ENCODE data around the gene LIN54. TPM values are rescaled to one million over a fixed set of nuclear protein-coding genes. Genes with fewer than 3 reads are reported as not detected.

The LIN54 gene
- total and polyA plus RNA-seq, 2 of the 4 experiments (the other 2 are of a cell fraction) = 5.3 to 26.9 TPM

DNA sequence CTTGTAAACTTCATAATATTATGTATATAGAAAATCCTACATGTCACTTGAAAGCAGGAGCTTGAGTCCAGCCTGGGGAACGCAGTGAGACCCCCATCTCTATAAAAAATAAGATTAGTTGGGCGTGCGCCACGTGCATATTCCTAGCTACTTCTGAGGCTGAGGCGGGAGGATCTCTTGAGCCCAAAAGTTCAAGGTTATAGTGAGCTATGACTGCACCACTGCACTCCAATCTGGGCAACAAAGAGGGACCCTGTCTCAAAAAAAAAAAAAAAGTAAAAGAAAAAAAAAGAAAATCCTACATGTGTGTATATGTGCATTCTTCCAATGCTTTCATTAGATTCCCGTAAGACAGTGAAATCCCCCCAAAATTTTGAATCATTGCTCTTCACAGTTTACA, 121.3 kb downstream of the LIN54 start:
- ChIA-PET POLR2A (ENCODE audit: unreplicated experiment) (no interaction called here), CTCF (interaction anchor here (0.6 to 1.5 kb wide), 4 partner anchors 8 to 37 kb away, joined by 3 to 4 read pairs (median 3); no protein-coding TSS in a partner anchor)
- dilution Hi-C loops (cut with HindIII; ENCODE audit: low sequenced_read_pairs, unreplicated experiment) (no loop called here), in situ Hi-C loops (cut with MboI; ENCODE audit: low sequenced_read_pairs) (no loop called here), intact Hi-C loops (cut with micrococcal nuclease) (no loop called here)
- Histone ChIP-seq H3K9ac (ENCODE audit: low read depth, low read length) (0 out of 2 replicates have a peak overlapping the region, but pooled peaks have one; percentile 2), H3K4me2 (ENCODE audit: low read depth, low read length) (peak overlapping the region; percentile 62), H2BK5ac (ENCODE audit: low read depth, low read length, poor library complexity, severe bottlenecking) (no peak overlapping the region), H3K9me3 (ENCODE audit: control insufficient read depth, insufficient read depth, low read length) (no peaks in the 10 kb centered on the region), H2BK20ac (ENCODE audit: low read depth, low read length) (no peak overlapping the region), H3K27me3 (ENCODE audit: control insufficient read depth, insufficient read depth, low read length) (no peaks in the 10 kb centered on the region), H3K4me1 (ENCODE audit: control insufficient read depth, insufficient read depth, low read length) (no peaks in the 10 kb centered on the region), H2AK9ac (replicated peaks; ENCODE audit: low read depth, low read length, poor library complexity) (no peak overlapping the region), H3K36me3 (ENCODE audit: control insufficient read depth, insufficient read depth, low read length) (peaks cover 10% of the 10 kb centered on the region), H3K4ac (ENCODE audit: low read depth, low read length) (no peak overlapping the region), H3K14ac (replicated peaks; ENCODE audit: low read depth, low read length) (no peak overlapping the region), H3K9me1 (ENCODE audit: insufficient read depth, low read length) (peaks cover 3% of the 10 kb centered on the region; the same call in 1 of the 2 replicates), H3K18ac (ENCODE audit: low read depth, low read length) (no peak overlapping the region), H3K23ac (ENCODE audit: low read depth, low read length) (no peak overlapping the region), H2BK120ac (ENCODE audit: low read depth, low read length) (no peak overlapping the region), H3K4me3 (ENCODE audit: insufficient read depth, low read depth, low read length) (peak overlapping the region; percentile 94), H2BK15ac (ENCODE audit: low read depth, low read length) (no peak overlapping the region), H3K79me1 (ENCODE audit: low read depth in 1 of 2, low read length in 2 of 2) (peaks cover 10 to 29% of the 10 kb centered on the region in 2 experiments; a peak in 2 of 4 replicates), H2AFZ (replicated peaks; ENCODE audit: low read length, poor library complexity) (no peak overlapping the region), H3K56ac (ENCODE audit: extremely low read depth, insufficient read depth, low read length) (no peak overlapping the region), H4K91ac (ENCODE audit: insufficient read depth, low read depth, low read length) (no peak overlapping the region), H4K20me1 (ENCODE audit: insufficient read depth, low read length) (peaks cover 43% of the 10 kb centered on the region), H3K27ac (ENCODE audit: insufficient read depth, low read length) (no peak overlapping the region), H4K8ac (ENCODE audit: low read depth in 2 of 2, low read length in 2 of 2) (no peak overlapping the region), H4K5ac (ENCODE audit: low read depth, low read length) (no peak overlapping the region), H2AK5ac (ENCODE audit: low read depth, low read length) (no peak overlapping the region)
- ATAC-seq (ENCODE audit: low read depth) (no peak), DNase-seq (no peak)
- TF ChIP-seq, protein P1, sequence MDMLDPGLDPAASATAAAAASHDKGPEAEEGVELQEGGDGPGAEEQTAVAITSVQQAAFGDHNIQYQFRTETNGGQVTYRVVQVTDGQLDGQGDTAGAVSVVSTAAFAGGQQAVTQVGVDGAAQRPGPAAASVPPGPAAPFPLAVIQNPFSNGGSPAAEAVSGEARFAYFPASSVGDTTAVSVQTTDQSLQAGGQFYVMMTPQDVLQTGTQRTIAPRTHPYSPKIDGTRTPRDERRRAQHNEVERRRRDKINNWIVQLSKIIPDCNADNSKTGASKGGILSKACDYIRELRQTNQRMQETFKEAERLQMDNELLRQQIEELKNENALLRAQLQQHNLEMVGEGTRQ (IDR thresholded peaks at IDR 0.05; ENCODE audit: low read depth, low read length) = no peak
- TF ChIP-seq BHLHE40 (IDR thresholded peaks at IDR 0.05; ENCODE audit: low read depth, low read length) (no peak), RCOR1 (IDR thresholded peaks at IDR 0.05; ENCODE audit: insufficient replicate concordance, low read length) (no peak), SMC3 (IDR thresholded peaks at IDR 0.05; ENCODE audit: low read depth, low read length) (no peak), NFE2L2 (IDR thresholded peaks at IDR 0.05; ENCODE audit: low read depth, low read length) (no peak), MAFK (IDR thresholded peaks at IDR 0.05; ENCODE audit: low read depth, low read length) (no peak), POLR2A (IDR thresholded peaks at IDR 0.05; ENCODE audit: low read depth, low read length) (no peak), RFX5 (IDR thresholded peaks at IDR 0.05; ENCODE audit: low read depth, low read length) (no peak), CHD1 (IDR thresholded peaks at IDR 0.05; ENCODE audit: low read depth, low read length) (no peak)
- no TSS peak for BruUV-seq (replicated peaks)
- no CpG with 5 or more reads among the region's 6 CpGs for WGBS, 2 experiments (ENCODE audit: extremely low coverage in 2 of 2, insufficient read length in 1 of 2)

Measured in IMR-90 (cell line).